Liver (tissue), 3 donors: ENCODE data around the gene TLR7.

Experiments used
- EGR1 ChIP-seq, 2 donors: IDR thresholded peaks; 2 replicates each; pipeline ENCODE4 v1.6.1; 2016 to 2018; ENCODE audit warnings: antibody characterized with exemption in 2 of 2, low read depth in 2 of 2
- GABPA ChIP-seq, 2 donors: IDR thresholded peaks in 1 of 2; conservative IDR thresholded peaks in 1 of 2; 2 replicates each; pipeline ENCODE4 v1.6.1; 2016; ENCODE audit warnings: antibody characterized with exemption in 2 of 2, mild to moderate bottlenecking in 1 of 2, moderate library complexity in 1 of 2
- RAD21 ChIP-seq, 2 donors: IDR thresholded peaks; 2 replicates each; pipeline ENCODE4 v1.6.1; 2016; ENCODE audit warnings: antibody characterized with exemption in 2 of 2, mild to moderate bottlenecking in 2 of 2
- TAF1 ChIP-seq: conservative IDR thresholded peaks from 2 replicates; pipeline ENCODE4 v1.6.1; 2016; ENCODE audit warnings: antibody characterized with exemption, mild to moderate bottlenecking
- TF ChIP-seq, protein P1 (sequence below): fragments of 150-350 bp; IDR thresholded peaks from 2 replicates; pipeline ENCODE4 v1.5.1; 2017; ENCODE audit warnings: improper control_type of control experiment, low read depth, low read length; ENCODE audit not compliant: missing input control
- TF ChIP-seq, protein P2 (sequence below): IDR thresholded peaks from 2 replicates; pipeline ENCODE4 v1.6.1; 2016; ENCODE audit warnings: antibody characterized with exemption
- TF ChIP-seq, protein P3 (sequence below): IDR thresholded peaks from 2 replicates; pipeline ENCODE4 v1.6.1; 2016; ENCODE audit warnings: antibody characterized with exemption, mild to moderate bottlenecking
- TF ChIP-seq, protein P4 (sequence below): IDR thresholded peaks from 2 replicates; pipeline ENCODE4 v1.6.1; 2016; ENCODE audit warnings: antibody characterized with exemption
- donor health status: healthy.
- donor health status: healthy.

DNA sequence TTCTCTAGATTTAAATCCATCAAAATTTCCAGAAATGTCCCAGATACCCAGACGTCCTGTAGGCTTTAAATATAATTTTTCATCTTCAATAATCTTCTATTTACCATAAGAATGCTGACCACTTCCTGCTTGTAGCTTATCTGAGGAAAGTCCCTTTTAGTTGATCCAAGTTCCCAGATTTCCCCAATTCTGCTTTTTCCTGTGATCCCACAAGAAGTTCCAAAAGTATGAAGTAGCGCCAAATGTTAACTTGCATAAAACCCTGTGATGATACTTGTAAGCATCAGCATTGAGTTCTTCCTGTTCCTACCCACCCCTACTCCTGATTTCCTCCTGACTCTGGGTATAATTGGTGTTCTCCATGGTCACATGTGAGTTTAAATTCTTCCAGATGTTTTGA is 29.0 kb downstream of the TLR7 start:
- TF ChIP-seq, protein P1, sequence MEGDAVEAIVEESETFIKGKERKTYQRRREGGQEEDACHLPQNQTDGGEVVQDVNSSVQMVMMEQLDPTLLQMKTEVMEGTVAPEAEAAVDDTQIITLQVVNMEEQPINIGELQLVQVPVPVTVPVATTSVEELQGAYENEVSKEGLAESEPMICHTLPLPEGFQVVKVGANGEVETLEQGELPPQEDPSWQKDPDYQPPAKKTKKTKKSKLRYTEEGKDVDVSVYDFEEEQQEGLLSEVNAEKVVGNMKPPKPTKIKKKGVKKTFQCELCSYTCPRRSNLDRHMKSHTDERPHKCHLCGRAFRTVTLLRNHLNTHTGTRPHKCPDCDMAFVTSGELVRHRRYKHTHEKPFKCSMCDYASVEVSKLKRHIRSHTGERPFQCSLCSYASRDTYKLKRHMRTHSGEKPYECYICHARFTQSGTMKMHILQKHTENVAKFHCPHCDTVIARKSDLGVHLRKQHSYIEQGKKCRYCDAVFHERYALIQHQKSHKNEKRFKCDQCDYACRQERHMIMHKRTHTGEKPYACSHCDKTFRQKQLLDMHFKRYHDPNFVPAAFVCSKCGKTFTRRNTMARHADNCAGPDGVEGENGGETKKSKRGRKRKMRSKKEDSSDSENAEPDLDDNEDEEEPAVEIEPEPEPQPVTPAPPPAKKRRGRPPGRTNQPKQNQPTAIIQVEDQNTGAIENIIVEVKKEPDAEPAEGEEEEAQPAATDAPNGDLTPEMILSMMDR, result no peak
- TF ChIP-seq GABPA (IDR thresholded peaks at IDR 0.05 in 1 of 2, conservative IDR thresholded peaks at IDR 0.05 in 1 of 2) (no peak), EGR1 (IDR thresholded peaks at IDR 0.05; ENCODE audit: low read depth in 2 of 2) (no peak), TAF1 (no peak), RAD21 (IDR thresholded peaks at IDR 0.05) (no peak)
- TF ChIP-seq, protein P2, sequence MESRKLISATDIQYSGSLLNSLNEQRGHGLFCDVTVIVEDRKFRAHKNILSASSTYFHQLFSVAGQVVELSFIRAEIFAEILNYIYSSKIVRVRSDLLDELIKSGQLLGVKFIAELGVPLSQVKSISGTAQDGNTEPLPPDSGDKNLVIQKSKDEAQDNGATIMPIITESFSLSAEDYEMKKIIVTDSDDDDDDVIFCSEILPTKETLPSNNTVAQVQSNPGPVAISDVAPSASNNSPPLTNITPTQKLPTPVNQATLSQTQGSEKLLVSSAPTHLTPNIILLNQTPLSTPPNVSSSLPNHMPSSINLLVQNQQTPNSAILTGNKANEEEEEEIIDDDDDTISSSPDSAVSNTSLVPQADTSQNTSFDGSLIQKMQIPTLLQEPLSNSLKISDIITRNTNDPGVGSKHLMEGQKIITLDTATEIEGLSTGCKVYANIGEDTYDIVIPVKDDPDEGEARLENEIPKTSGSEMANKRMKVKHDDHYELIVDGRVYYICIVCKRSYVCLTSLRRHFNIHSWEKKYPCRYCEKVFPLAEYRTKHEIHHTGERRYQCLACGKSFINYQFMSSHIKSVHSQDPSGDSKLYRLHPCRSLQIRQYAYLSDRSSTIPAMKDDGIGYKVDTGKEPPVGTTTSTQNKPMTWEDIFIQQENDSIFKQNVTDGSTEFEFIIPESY, result no peak
- TF ChIP-seq, protein P3, sequence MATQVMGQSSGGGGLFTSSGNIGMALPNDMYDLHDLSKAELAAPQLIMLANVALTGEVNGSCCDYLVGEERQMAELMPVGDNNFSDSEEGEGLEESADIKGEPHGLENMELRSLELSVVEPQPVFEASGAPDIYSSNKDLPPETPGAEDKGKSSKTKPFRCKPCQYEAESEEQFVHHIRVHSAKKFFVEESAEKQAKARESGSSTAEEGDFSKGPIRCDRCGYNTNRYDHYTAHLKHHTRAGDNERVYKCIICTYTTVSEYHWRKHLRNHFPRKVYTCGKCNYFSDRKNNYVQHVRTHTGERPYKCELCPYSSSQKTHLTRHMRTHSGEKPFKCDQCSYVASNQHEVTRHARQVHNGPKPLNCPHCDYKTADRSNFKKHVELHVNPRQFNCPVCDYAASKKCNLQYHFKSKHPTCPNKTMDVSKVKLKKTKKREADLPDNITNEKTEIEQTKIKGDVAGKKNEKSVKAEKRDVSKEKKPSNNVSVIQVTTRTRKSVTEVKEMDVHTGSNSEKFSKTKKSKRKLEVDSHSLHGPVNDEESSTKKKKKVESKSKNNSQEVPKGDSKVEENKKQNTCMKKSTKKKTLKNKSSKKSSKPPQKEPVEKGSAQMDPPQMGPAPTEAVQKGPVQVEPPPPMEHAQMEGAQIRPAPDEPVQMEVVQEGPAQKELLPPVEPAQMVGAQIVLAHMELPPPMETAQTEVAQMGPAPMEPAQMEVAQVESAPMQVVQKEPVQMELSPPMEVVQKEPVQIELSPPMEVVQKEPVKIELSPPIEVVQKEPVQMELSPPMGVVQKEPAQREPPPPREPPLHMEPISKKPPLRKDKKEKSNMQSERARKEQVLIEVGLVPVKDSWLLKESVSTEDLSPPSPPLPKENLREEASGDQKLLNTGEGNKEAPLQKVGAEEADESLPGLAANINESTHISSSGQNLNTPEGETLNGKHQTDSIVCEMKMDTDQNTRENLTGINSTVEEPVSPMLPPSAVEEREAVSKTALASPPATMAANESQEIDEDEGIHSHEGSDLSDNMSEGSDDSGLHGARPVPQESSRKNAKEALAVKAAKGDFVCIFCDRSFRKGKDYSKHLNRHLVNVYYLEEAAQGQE, result no peak
- TF ChIP-seq, protein P4, sequence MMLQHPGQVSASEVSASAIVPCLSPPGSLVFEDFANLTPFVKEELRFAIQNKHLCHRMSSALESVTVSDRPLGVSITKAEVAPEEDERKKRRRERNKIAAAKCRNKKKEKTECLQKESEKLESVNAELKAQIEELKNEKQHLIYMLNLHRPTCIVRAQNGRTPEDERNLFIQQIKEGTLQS, result no peak
